ENCODE results near the gene PTX4.

GRCh38 chr16:1510272-1510671 is 21.5 kb upstream of the PTX4 start:
- TF ChIP-seq CTCF (IDR thresholded peaks at IDR 0.05; ENCODE audit: low read depth, low read length, missing input control): no peak
- no peak for TF ChIP-seq RAD21 (IDR thresholded peaks at IDR 0.05)

Measured in liver (tissue), 3 donors.